Amygdala (tissue), 56 donors: Measurements from ENCODE around the gene ATF7.
"Not testable (repeated sequence)": the region's sequence is repeated elsewhere in the genome, so short reads cannot be mapped to it uniquely, and the experiment has no call there.

Source experiments
- DNase-seq, 56 donors: peaks; one replicate each; lab custom pipeline; 2025; lab: John Stamatoyannopoulos, UW

Gene ATF7

DNA sequence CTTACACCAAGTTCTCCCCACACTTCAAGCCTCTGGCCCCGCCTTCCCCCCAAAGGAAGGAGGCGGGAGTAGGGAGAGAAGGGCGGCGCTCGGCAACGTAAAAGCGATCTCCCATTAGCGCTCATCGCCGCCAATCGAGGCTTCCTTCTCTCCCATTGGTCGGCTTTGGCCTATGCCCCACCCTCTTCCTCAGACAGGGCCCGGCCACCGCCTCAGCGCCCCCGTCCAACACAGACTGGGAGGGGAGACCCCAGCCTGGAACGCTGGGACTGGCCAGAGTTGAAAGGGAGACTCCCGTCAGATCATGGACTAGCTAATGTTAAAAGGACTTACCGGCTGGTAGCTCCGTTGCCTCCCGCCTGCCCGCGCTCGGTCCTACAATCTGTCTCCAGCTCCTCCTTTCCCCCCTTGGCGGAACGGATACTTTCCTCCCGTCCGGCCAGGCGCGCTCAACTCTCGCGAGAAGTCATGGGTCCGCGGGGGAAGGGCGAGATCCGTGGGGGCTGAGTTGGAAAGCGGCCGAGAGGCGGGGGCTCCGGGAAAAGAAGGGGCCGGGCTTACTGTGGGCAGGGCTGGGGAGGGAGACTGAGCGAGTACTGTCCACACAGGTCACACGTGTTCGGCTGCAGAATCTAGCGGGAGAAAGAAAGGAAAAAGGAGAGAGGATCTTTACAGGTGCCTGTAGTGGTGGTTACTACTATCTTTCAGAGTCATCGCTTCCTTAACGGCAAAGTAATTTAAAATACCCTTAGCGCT lies at the start of gene ATF7:
Gene ATF7 (minus strand): TSS at position 437 of the 756 bp plus-strand sequence. CDS start 25,382 bp downstream, outside the sequence.
- peak; percentile 90 to 100 (median 98) for DNase-seq

DNA sequence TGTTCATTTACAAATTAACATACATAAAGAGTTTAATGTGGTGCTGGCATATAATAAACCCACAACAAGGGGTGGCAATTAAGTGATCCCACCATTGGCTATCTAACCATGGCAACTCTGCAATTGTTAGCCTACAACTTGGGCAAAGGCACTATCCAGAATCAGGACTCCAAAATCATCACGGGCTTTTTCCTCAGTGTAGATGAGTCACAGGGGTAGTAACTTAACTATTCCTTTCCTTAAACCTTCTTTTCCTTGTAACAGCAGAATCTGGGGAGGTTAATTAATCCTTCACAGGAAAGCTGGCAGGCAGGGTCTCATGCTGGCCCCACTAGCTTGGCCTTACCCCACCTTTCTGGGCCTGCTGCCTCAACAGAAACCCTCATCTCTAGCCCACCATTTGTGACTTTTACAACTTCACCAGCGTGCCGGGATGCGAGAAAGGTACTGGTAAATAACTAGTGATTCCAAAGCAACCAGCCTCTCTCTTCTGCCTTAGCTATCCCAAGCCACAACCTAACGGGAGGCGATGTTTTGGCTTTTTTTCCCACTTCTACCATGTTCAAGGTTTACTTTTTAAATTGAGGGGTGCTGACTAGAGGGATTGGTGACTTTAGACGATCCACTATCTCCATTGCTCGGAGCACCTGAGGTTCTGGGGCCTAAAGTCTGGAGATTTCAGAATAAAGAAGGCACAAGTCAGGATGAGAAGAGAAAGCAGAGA lies 49.0 kb upstream of the ATF7 start:
- no peak for DNase-seq

DNA sequence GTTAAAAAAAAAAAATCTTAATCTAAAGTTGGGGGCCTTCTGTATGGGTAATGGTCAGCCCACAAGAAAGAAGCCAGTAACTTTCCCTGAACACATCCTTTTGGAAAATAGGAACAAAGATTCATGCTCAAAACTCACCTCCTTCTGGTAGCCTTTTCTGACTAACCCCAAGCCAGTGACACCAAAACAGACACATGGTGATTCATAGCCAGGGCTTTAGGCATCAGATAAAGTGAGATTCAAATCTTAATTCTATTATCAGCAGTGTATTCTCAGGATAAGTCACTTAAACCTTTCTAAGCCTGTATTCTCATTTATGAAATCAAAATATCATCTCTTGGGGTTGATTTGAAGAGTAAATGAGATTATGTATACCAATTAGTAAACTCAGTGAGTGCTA lies 44.8 kb upstream of the ATF7 start:
- DNase-seq, result no peak

DNA sequence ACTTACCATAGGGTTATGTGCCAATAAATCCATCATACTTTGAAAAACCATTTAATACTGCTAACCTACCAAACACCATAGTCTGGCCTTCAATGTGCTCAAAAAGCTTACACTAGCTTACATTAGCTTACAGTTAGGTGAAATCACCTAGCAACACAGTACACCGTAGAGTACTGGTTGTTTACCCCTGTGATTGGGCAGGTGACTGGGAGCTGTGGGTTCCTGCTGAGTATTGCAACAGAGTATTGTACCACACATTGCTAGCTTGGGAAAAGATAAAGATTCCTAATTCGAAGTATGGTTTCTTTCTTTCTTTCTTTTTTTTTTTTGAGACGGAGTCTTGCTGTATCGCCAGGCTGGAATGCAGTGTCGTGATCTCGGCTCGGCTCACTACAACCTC lies 44.1 kb upstream of the ATF7 start:
- DNase-seq, result no peak

DNA sequence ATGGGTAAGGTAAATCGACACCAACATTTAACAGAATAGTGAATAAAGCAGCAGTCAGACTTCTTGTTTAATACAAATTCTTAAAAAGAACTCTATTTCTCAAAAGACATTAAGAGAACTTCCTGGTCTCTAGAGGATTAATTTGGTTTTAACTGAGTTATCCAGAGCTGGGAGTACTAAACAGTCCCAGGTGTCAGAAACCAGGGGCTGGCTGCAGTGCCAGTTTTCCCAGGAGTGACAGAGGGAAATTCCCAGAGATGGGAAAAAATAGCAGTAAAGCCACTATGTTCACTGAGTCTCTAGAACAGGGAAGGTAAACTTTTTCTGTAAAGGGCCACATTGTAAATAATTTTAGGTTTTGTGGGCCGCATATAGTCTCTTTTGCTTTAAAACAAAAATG lies 40.9 kb upstream of the ATF7 start:
- no peak for DNase-seq

DNA sequence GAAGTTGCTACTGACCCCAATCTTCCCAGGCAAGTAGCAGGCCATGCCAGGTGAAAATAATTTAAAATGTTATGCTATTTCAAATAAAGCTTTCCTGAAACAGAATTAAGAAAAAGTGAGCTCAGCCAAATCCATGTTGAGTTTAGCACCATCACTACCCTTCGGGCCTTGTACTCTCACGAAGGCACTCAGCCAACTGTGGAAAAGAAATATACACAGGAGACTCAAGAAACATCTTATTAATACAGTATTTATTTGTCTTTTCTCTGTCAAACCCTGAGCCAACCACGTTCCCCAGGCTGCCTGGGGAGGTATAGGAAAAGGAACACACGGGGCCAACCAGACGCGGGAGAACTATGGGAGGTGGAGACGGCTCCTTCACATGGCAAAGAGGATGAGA lies 38.8 kb upstream of the ATF7 start:
- no peak for DNase-seq

DNA sequence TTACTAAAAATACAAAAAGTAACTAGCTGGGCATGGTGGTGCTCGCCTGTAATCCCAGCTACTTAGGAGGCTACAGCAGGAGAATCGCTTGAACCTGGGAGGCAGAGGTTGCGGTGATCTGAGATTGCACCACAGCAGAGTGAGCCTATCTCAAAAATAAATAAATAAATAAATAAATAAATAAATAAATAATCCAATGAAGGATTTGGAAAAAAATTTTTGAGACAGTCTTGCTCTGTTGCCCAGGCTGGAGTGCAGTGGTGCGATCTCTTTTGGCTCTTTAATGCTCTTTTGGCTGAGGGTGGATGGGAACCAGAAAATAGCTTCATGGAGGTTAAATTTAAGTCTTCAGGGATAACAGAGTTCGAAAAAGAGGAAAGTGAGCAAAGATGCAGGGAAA lies 38.0 kb upstream of the ATF7 start:
- no peak for DNase-seq

DNA sequence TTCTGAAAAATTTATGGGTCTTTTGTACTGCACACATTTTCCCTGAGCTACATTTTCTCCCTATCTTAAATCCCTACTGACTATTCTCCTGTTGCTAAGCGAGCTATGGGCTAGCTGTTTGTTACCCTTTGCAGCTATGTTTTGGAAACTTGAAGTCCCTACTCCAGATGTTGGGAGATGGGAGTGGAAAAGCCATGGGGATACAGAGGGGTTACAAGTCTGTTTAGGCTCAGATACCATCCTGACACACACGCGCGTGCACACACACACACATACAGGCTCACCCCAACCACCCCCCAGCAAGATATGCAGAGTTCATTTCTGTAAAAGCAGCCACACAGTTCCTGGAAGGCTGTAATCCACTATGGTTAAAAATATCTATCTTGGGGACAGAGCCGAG lies 33.9 kb upstream of the ATF7 start:
- DNase-seq, result peak in 2 of 56 donors; percentile 2 to 5

DNA sequence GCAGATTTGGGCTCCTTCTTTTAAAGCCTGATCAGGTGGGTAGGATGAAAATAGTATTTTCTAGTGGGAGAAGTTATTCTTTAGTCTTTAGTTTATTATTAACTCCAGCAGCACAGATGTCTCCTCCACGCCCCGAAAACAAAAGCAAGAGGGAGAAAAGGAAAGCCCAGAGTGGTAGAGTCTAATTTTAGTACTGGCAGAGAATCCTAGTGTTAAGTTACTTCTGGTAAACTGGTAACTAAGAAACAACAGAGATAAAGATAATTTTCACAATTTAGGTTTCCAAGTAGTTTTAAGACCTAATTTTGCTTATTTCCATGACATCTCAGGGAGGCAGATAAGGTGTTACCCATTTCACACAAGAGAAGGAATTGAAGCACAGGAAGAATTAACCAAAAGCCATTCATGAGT lies 33.4 kb upstream of the ATF7 start:
- DNase-seq, result peak in 3 of 56 donors; percentile 15 to 54 (median 26)

DNA sequence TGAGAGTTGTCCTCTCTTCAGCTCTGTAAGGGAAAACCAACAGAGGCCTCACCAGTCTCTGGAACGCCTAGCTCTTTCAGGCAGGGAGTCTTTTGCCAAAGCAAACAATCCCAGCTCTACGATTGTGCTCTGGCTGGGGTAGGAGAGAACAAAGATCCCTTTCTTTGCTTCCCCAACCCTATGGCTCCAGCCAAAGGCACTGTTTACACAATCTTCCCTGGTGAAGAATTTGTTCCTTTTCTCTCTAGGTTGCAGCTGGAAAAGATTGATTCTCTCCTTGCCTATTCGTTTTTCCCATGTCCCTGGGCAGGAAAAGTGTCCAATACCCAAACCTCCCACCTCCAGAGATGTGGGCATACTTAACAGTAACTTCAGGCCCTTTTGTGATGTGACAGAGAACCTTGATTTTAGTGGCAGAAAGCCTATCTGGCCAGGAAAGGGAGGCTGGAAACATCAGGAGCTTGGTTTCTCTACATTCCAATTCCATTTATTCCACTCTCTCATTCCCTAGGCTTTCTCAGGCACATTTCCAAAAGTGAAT lies 32.9 kb upstream of the ATF7 start:
- peak in 52 of 56 donors; percentile 16 to 91 (median 64) for DNase-seq

DNA sequence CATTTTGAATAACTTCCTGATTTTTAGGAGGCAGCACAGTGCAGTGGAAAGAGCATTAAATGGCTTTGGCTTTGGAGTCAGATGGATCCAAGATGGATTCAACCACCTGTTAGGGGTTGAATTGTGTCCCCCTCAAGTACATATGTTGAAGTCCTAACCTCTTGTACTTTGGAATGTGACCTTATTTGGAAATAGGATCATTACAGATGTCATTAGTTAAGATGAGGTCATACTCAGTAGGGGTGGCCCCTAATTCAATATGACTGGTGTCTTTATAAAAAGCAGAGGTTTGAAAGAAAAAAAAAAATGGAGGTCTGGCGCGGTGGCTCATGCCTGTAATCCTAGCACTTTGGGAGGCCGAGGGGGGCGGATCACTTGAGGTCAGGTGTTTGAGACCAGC lies 30.9 kb upstream of the ATF7 start:
- no peak for DNase-seq

DNA sequence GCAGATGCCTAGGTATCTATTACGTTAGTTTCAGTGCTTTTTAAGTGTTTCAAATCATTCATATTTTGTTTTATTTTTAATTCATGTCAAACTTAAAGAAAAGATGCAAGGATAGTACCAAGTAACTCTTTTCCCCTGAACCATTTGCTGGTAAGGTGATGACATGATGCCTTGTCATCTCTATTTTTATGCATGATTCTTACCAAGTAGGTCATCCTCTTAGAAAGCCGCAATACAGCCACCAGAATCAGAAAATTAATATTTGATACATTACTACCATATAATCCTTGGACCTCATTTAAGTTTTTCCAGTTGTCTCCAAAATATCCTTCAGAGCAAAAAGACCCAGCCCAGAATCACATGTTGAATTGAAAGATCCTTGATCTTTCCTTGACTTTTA lies 27.4 kb upstream of the ATF7 start:
- no peak for DNase-seq

DNA sequence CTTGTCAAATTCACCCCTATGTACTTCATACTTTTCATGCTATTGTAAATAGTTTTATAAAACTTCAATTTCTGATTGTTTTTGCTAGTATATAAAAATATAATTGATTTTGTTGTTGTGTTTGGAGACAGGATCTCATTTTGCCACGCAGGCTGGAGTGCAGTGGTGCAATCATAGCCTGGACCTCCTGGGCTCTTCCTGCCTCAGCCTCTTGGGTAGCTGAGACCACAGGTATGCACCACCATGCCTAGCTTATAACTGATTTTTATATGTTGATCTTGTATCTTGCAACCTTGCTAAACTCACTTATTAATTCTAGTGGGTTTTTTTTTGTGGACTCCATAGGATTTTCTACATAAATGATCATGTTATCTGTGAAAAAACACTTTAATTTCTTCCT lies 26.2 kb upstream of the ATF7 start:
- no peak for DNase-seq

DNA sequence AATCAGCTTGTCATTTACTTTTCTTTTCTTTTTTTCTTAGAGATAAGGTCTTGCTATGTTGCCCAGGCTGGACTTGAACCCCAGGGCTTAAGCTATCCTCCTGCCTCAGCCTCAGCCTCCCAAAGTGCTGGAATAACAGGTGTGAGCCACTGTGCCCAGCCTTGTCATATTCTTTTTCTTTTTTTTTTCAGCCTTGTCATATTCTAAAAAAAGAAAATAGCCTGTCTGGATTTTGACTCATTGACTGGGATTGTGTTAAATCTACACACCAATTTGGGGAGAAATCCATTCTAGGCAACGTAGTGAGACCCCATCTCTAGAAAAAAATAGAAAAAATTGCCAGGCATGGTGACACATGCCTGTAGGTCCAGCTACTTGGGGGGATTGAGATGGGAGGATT lies 25.6 kb upstream of the ATF7 start:
- no peak for DNase-seq

DNA sequence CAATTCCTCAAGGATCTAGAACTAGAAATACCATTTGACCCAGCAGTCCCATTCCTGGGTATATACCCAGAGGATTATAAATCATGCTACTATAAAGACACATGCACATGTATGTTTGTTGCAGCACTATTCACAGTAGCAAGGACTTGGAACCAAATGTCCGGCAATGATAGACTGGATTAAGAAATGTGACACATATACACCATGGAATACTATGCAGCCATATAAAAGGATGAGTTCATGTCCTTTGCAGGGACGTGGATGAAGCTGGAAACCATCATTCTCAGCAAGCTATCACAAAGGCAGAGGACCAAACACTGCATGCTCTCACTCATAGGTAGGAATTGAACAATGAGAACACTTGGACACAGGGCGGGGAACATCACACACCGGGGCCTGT lies 20.1 kb upstream of the ATF7 start:
- DNase-seq, result not testable (repeated sequence)

DNA sequence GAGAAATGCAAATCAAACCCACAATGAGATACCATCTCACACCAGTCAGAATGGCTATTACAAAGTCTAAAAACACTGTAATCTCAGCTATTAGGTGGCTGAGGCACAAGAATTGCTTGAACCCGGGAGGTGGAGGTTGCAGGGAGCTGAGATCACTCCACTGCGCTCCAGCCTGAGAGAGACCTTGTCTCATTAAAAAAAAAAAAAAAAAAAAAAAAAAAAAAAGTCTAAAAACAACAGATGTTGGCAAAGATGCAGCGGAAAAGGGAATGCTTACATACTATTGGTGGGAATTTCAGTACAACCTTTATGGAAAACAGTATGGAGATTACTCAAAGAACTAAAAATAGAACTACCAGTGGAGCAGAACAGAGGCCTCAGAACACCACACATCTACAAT lies 19.0 kb upstream of the ATF7 start:
- no peak for DNase-seq

DNA sequence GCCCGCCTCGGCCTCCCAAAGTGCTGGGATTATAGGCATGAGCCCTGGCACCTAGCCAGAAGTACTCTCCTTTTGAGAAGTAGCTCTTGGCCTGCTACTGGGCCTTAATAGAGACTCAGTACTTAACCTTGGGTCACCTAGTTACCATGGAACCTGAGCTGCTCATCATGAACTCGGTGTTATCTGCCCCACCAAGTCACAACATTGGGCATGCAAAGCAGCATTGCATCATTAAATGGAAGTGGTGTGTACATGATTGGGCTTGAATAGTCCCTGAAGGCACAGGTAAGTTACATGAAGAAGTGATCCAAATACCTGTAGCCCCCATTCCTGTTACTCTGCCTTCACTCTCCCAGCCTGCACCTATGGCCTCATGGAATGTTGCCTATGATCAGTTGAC lies 18.0 kb upstream of the ATF7 start:
- no peak for DNase-seq

DNA sequence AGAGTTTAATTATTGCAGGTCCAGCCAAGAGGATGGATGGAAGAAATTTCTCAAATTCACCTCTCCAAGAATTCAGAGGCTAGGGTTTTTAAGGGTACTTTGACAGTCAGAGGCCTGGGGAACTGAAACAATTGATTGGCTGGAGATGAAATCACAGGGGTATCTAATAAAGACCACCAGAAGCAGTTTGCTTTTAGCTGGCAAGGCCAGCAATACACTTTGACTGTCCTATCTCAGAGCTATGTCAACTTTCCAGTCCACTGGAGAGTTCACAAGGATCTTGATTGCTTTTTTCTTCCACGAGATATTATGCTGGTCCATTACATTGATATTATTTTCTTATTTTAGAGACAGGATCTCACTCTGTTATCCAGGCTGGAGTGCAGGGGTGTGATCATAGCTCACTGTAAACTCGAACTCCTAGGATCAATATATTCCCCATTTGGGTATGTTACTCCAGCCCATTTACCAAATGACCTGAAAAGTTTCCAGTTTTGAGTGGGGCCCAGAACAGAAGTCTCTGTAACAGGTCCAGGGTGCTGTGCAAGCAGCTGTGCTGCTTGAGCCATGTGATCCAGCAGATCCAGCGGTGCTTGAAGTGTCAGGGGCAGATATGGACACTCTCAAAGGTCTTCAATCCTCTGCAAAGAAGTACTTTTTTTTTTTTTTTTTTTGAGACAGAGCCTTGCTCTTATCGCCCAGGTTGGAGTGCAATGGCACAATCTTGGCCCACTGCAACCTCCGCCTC lies 17.2 kb upstream of the ATF7 start:
- DNase-seq, result no peak

DNA sequence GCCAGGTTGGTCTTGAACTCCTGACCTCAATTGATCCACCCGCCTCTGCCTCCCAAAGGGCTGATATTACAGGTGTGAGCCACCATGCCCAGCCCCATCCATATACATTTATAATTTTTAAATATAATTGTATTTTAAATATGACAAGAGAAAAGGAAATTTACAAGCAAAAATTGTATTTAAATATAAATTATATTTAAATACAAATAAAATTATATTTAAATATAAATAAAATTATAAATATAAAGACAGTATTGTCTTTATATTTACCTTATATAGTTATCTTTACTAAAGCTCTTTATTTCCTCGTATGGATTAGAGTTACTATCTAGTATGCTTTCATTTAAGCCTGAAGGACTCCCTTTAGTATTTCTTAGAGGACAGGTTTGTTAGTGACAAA lies 11.9 kb upstream of the ATF7 start:
- no peak for DNase-seq

DNA sequence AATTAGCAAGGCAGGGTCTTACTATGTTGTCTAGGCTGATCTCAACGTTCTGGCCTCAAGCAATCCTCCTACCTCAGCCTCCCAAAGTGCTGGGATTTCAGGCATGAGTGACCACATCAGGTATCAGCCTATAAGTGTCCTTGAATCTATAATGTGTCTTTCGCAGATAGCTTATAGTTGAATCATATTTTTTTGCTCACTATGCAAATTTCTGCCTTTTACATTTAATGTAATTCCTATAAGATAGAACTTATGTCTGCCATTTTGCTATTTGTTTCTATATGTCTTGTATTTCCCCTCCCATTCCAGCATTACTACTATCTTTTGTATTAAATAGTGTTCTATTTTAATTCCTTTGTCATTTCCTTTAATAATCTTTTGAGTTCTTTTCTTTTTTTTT lies 10.5 kb upstream of the ATF7 start:
- no peak for DNase-seq

DNA sequence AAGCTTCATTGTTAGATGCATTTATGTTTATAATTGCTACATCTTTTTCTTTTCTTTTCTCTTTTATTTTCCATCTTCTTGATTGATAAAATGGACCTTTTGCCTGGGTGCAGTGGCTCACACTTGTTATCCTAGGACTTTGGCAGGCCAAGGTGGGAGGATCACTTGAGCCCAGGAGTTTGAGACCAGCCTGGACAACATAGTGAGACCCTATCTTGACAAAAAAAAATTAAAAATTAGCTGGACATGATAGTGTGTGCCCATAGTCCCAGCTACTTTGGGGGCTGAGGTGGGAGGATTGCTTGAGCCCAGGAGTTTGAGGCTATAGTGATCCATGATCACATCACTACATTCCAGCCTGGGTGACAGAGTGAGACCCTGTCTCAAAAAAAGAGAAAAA lies 9.5 kb upstream of the ATF7 start:
- not testable (repeated sequence) for DNase-seq
